H1 (cell line): Measurements from ENCODE around the gene SLC2A4RG. TPM values are rescaled to one million over a fixed set of nuclear protein-coding genes. Genes with fewer than 3 reads are reported as not detected.

Experiments
- CTCF ChIA-PET: fragments of 300-600 bp; sonication (Branson Sonifier 250); formaldehyde crosslinking; loops from one replicate; lab custom pipeline; 2021; ENCODE audit not compliant: partially characterized antibody; lab: Charles Lee
- POLR2A ChIA-PET: fragments of 300-600 bp; sonication (Branson Sonifier 250); formaldehyde crosslinking; loops from one replicate; lab custom pipeline; 2021; ENCODE audit warnings: inconsistent platforms; ENCODE audit not compliant: partially characterized antibody; lab: Charles Lee
- DNase-seq, 2 experiments: peaks; one replicate each; pipeline versions ENCODE4 v3.0.0 to v3.0.0-alpha.2; 2010 to 2022; ENCODE audit warnings: low spot score in 2 of 2, low read depth in 1 of 2, mixed read lengths in 1 of 2
- FAIRE-seq: peaks from 2 replicates; lab custom pipeline; 2011; peaks lifted over from hg19 to GRCh38; lab: Jason Lieb, UNC
- H2AFZ ChIP-seq: 2 replicates; pipeline ENCODE4 v1.8.1; 2012; ENCODE audit warnings: low read length, inconsistent platforms
- H2AK5ac ChIP-seq: 2 replicates; pipeline ENCODE4 v1.6.1; 2013; ENCODE audit warnings: low read depth, low read length
- H2BK120ac ChIP-seq: replicated peaks from 2 replicates; pipeline ENCODE3; 2013; ENCODE audit warnings: low read depth, low read length, inconsistent platforms
- H2BK12ac ChIP-seq: 2 replicates; pipeline ENCODE4 v1.6.1; 2013; ENCODE audit warnings: low read depth, low read length
- H2BK15ac ChIP-seq: 2 replicates; pipeline ENCODE4 v1.6.1; 2013; ENCODE audit warnings: low read length
- H2BK20ac ChIP-seq: 2 replicates; pipeline ENCODE4 v1.6.1; 2013; ENCODE audit warnings: low read length
- H2BK5ac ChIP-seq: 2 replicates; pipeline ENCODE4 v1.6.1; 2013; ENCODE audit warnings: low read depth, low read length
- H3K14ac ChIP-seq: 2 replicates; pipeline ENCODE4 v1.6.1; 2013; ENCODE audit warnings: inconsistent platforms; ENCODE audit not compliant: insufficient read length
- H3K18ac ChIP-seq: 2 replicates; pipeline ENCODE4 v1.6.1; 2013; ENCODE audit warnings: low read length; ENCODE audit errors: extremely low read depth
- H3K23ac ChIP-seq: 2 replicates; pipeline ENCODE4 v1.6.1; 2013; ENCODE audit warnings: inconsistent platforms; ENCODE audit not compliant: insufficient read length
- H3K23me2 ChIP-seq: 2 replicates; pipeline ENCODE4 v1.6.1; 2013; ENCODE audit warnings: low read depth, low read length
- H3K27ac ChIP-seq: 2 replicates; pipeline ENCODE4 v1.6.1; 2011; ENCODE audit warnings: low read depth, low read length, inconsistent platforms
- H3K27me3 ChIP-seq, 4 experiments: replicated peaks in 1 of 4; 1 replicate in 1 of 4; 2 replicates in 3 of 4; pipeline versions ENCODE4 v1.6.1 to v1.8.1; 2011 to 2013; ENCODE audit warnings: low read length in 3 of 4, mild to moderate bottlenecking in 3 of 4, inconsistent platforms in 2 of 4, mixed read lengths in 2 of 4, moderate library complexity in 1 of 4; ENCODE audit not compliant: control insufficient read depth in 3 of 4, insufficient read depth in 3 of 4; ENCODE audit errors: extremely low read depth in 1 of 4
- H3K36me3 ChIP-seq, 4 experiments: 2 replicates each; pipeline versions ENCODE4 v1.6.1 to v1.8.1; 2011 to 2013; ENCODE audit warnings: mild to moderate bottlenecking in 4 of 4, low read length in 3 of 4, moderate library complexity in 2 of 4, control low read depth in 1 of 4, inconsistent platforms in 1 of 4; ENCODE audit not compliant: insufficient read depth in 4 of 4, control insufficient read depth in 2 of 4
- H3K4ac ChIP-seq: replicated peaks from 2 replicates; pipeline ENCODE3; 2013; ENCODE audit warnings: low read length, low read depth, mixed read lengths, inconsistent platforms; ENCODE audit not compliant: insufficient read length
- H3K4me1 ChIP-seq, 4 experiments: replicated peaks in 1 of 4; 1 replicate in 1 of 4; 2 replicates in 3 of 4; pipeline versions ENCODE4 v1.6.1 to v1.8.1; 2011 to 2013; ENCODE audit warnings: low read length in 3 of 4, inconsistent platforms in 2 of 4, mixed read lengths in 1 of 4; ENCODE audit not compliant: insufficient read depth in 4 of 4, control insufficient read depth in 3 of 4
- H3K4me2 ChIP-seq, 2 experiments: 2 replicates each; pipeline versions ENCODE4 v1.6.1 to v1.8.1; 2011 to 2013; ENCODE audit warnings: low read depth in 2 of 2, low read length in 2 of 2, control low read depth in 1 of 2, inconsistent platforms in 1 of 2, mild to moderate bottlenecking in 1 of 2; ENCODE audit not compliant: insufficient read depth in 1 of 2
- H3K4me3 ChIP-seq, 4 experiments: fragments of 200-600, 300-600 bp in 1 of 4; sonication (generic), shearing (Covaris generic), sonication (Bioruptor Twin) in 1 of 4; 2 replicates each; pipeline versions ENCODE4 v1.5.1 to v1.8.1; 2011 to 2016; ENCODE audit warnings: low read length in 4 of 4, low read depth in 3 of 4, control low read depth in 2 of 4, inconsistent platforms in 2 of 4, mild to moderate bottlenecking in 2 of 4, mixed read lengths in 1 of 4, moderate library complexity in 1 of 4; ENCODE audit not compliant: insufficient read depth in 2 of 4; ENCODE audit errors: extremely low read depth in 1 of 4
- H3K56ac ChIP-seq: replicated peaks from 2 replicates; pipeline ENCODE3; 2013; ENCODE audit warnings: low read depth, mild to moderate bottlenecking, mixed read lengths, low read length, inconsistent platforms; ENCODE audit not compliant: insufficient read length
- H3K79me1 ChIP-seq: 2 replicates; pipeline ENCODE4 v1.6.1; 2013; ENCODE audit warnings: low read depth, low read length, control low read depth
- H3K79me2 ChIP-seq, 2 experiments: 2 replicates each; pipeline versions ENCODE4 v1.6.1 to v1.8.1; 2012 to 2013; ENCODE audit warnings: low read length in 2 of 2, mild to moderate bottlenecking in 2 of 2, inconsistent platforms in 1 of 2; ENCODE audit not compliant: insufficient read depth in 2 of 2, control insufficient read depth in 1 of 2
- H3K9ac ChIP-seq, 4 experiments: replicated peaks in 1 of 4; 1 replicate in 1 of 4; 2 replicates in 3 of 4; pipeline versions ENCODE4 v1.6.1 to v1.8.1; 2011 to 2013; ENCODE audit warnings: low read depth in 3 of 4, low read length in 3 of 4, control low read depth in 2 of 4, mild to moderate bottlenecking in 2 of 4, moderate library complexity in 2 of 4, inconsistent platforms in 1 of 4; ENCODE audit errors: extremely low read depth in 1 of 4
- H3K9me3 ChIP-seq, 2 experiments: 2 replicates each; pipeline versions ENCODE4 v1.6.1 to v1.8.1; 2012 to 2013; ENCODE audit warnings: mild to moderate bottlenecking in 2 of 2, moderate library complexity in 2 of 2, control low read depth in 1 of 2, inconsistent platforms in 1 of 2, low read depth in 1 of 2, low read length in 1 of 2, mixed read lengths in 1 of 2; ENCODE audit not compliant: insufficient read depth in 2 of 2
- H4K20me1 ChIP-seq, 2 experiments: replicated peaks in 1 of 2; 2 replicates each; pipeline versions ENCODE3 to v1.8.1; 2011 to 2013; ENCODE audit warnings: inconsistent platforms in 2 of 2, low read length in 2 of 2, mild to moderate bottlenecking in 1 of 2; ENCODE audit not compliant: insufficient read depth in 2 of 2, control insufficient read depth in 1 of 2
- H4K5ac ChIP-seq: 2 replicates; pipeline ENCODE4 v1.6.1; 2013; ENCODE audit warnings: low read length, low read depth, mixed read lengths, inconsistent platforms; ENCODE audit not compliant: insufficient read length
- H4K8ac ChIP-seq: 2 replicates; pipeline ENCODE4 v1.8.0; 2013; ENCODE audit warnings: mild to moderate bottlenecking, moderate library complexity, low read length, inconsistent platforms; ENCODE audit not compliant: insufficient read depth; ENCODE audit errors: extremely low read depth
- H4K91ac ChIP-seq: replicated peaks from 2 replicates; pipeline ENCODE3; 2013; ENCODE audit warnings: low read length, mixed read lengths, inconsistent platforms; ENCODE audit not compliant: insufficient read length
- ATF2 ChIP-seq: IDR thresholded peaks from 2 replicates; pipeline ENCODE4 v1.6.1; 2012; ENCODE audit warnings: low read length, inconsistent platforms
- ATF3 ChIP-seq: IDR thresholded peaks from 2 replicates; pipeline ENCODE4 v1.6.1; 2011; ENCODE audit warnings: low read depth, mild to moderate bottlenecking, low read length; ENCODE audit not compliant: insufficient read depth
- BRCA1 ChIP-seq: IDR thresholded peaks from 2 replicates; pipeline ENCODE4 v1.6.1; 2012; ENCODE audit warnings: low read depth, low read length, improper control_type of control experiment
- CBX8 ChIP-seq: fragments of 300-800, 300-1000 bp; sonication (generic); IDR thresholded peaks from 2 replicates; pipeline ENCODE4 v1.7.1; 2016; ENCODE audit warnings: low read depth, low read length, borderline replicate concordance
- EZH2 ChIP-seq: fragments of 200-600 bp; sonication (generic); IDR thresholded peaks from 2 replicates; pipeline ENCODE4 v1.7.1; 2012; ENCODE audit warnings: low read depth, mild to moderate bottlenecking, moderate library complexity, low read length, inconsistent platforms; ENCODE audit not compliant: severe bottlenecking
- POLR2AphosphoS5 ChIP-seq: IDR thresholded peaks from 2 replicates; pipeline ENCODE4 v1.6.1; 2011; ENCODE audit warnings: low read depth, low read length
- POU5F1 ChIP-seq: IDR thresholded peaks from 2 replicates; pipeline ENCODE4 v1.6.1; 2011; ENCODE audit warnings: low read depth, mild to moderate bottlenecking, low read length, moderate library complexity
- RXRA ChIP-seq: IDR thresholded peaks from 2 replicates; pipeline ENCODE4 v1.6.1; 2011; ENCODE audit warnings: low read depth, mild to moderate bottlenecking, low read length, moderate library complexity; ENCODE audit not compliant: insufficient read depth
- SIRT6 ChIP-seq: IDR thresholded peaks from one replicate; pipeline ENCODE4 v1.7.1; 2012; ENCODE audit warnings: low read length, inconsistent platforms
- SIX5 ChIP-seq: IDR thresholded peaks from 2 replicates; pipeline ENCODE4 v1.6.1; 2011; ENCODE audit warnings: mild to moderate bottlenecking, low read depth, low read length
- SP2 ChIP-seq: IDR thresholded peaks from 2 replicates; pipeline ENCODE4 v1.6.1; 2012; ENCODE audit warnings: mild to moderate bottlenecking, low read length, inconsistent platforms
- SRF ChIP-seq: IDR thresholded peaks from 2 replicates; pipeline ENCODE4 v1.6.1; 2011; ENCODE audit warnings: mild to moderate bottlenecking, low read depth, low read length, moderate library complexity
- TCF12 ChIP-seq: IDR thresholded peaks from 2 replicates; pipeline ENCODE4 v1.6.1; 2011; ENCODE audit warnings: low read depth, mild to moderate bottlenecking, low read length
- WGBS, 2 experiments: shearing (Covaris generic) in 1 of 2; methylation state at CpG; one replicate each; pipeline versions ENCODE4 v1.1.6 to v1.1.7; 2013 to 2015; ENCODE audit warnings: low lambda C conversion rate in 2 of 2, mixed read lengths in 2 of 2, inconsistent platforms in 1 of 2, low coverage in 1 of 2, missing lambda C conversion rate in 1 of 2; ENCODE audit not compliant: insufficient replicate concordance in 2 of 2, insufficient coverage in 1 of 2, insufficient read length in 1 of 2; ENCODE audit errors: extremely low coverage in 1 of 2, missing lambda C conversion rate in 1 of 2; 5-methylcytosine and 5-hydroxymethylcytosine counted together
- polyA plus RNA-seq, 7 experiments: library from polyadenylated mRNA; depleted of rRNA in 3 of 7; stranded (reverse) in 5 of 7; unstranded in 2 of 7; fragments of >200 nt in 5 of 7; fragments of 200-250 nt in 2 of 7; gene quantifications; 1 replicate in 5 of 7; 2 replicates in 1 of 7; 4 replicates in 1 of 7; pipeline versions ENCODE4 v1.2.1 to v1.2.3, GENCODE V29; 2011 to 2013; ENCODE audit warnings: missing spikeins in 2 of 7, mixed read lengths in 2 of 7
- total RNA-seq: library from RNA; stranded (reverse); fragmentation: NEBNext Ultra II Directional; extraction: Animal tissue kit (Norgen Biotek cat#: 25700); gene quantifications from 2 replicates; pipeline ENCODE4 v1.2.1, GENCODE V29; 2021

Gene SLC2A4RG
- total and polyA plus RNA-seq, 2 of the 8 experiments (the other 6 are each of a cell fraction or from before 2014, with no cell fraction given) = 15.9 to 29.1 TPM

- no peak overlapping the region for H3K23ac ChIP-seq
- H3K36me3 ChIP-seq = peaks cover 3 to 16% (median 8%) of the 10 kb centered on the region in 4 experiments; a peak in 5 of 8 replicates
- H2AFZ ChIP-seq = no peak overlapping the region
- DNase-seq = no peak
- no peak overlapping the region for H4K91ac ChIP-seq
- peaks cover 5% of the 10 kb centered on the region; the same call in 1 of the 2 replicates for H3K23me2 ChIP-seq
- no peak overlapping the region for H2BK12ac ChIP-seq
- H3K4me1 ChIP-seq = peaks cover 0 to 12% (median 6%) of the 10 kb centered on the region in 4 experiments; a peak in 4 of 7 replicates
- no peak overlapping the region for H3K56ac ChIP-seq
- no peak overlapping the region for H3K4me3 ChIP-seq
- WGBS, 2 experiments = 78% methylated on average over 4 of the region's 5 CpGs; no CpG with 5 or more reads in 1 of the 2 experiments
- H2BK120ac ChIP-seq = no peak overlapping the region
- 0 out of 4 replicates have a peak, but pooled peaks cover 0 to under 1% of the 10 kb centered on the region in 2 experiments for H3K79me2 ChIP-seq
- H2BK5ac ChIP-seq = no peak overlapping the region
- H2BK20ac ChIP-seq = no peak overlapping the region
- ChIA-PET POLR2A (interaction anchor here (1.3 to 4.1 kb wide), 5 partner anchors 10 to 43 kb away, joined by 3 to 18 read pairs (median 15); partner anchors contain the start of genes RTEL1 and SLC2A4RG), CTCF (no interaction called here)
- H3K14ac ChIP-seq = no peak overlapping the region
- no peak overlapping the region for H3K4me2 ChIP-seq
- peaks cover 2 to 15% of the 10 kb centered on the region in 2 experiments for H4K20me1 ChIP-seq
- no peak overlapping the region for H4K5ac ChIP-seq
- H4K8ac ChIP-seq = no peak overlapping the region
- H3K9me3 ChIP-seq = no peaks in the 10 kb centered on the region
- no peak overlapping the region for H2AK5ac ChIP-seq
- no peak overlapping the region for H2BK15ac ChIP-seq
- no peak overlapping the region for H3K18ac ChIP-seq
- 0 out of 2 replicates have a peak, but pooled peaks cover 3% of the 10 kb centered on the region for H3K79me1 ChIP-seq
- no peaks in the 10 kb centered on the region for H3K27me3 ChIP-seq
- FAIRE-seq = no peak
- H3K4ac ChIP-seq = no peak overlapping the region
- no peak overlapping the region for H3K27ac ChIP-seq
- H3K9ac ChIP-seq = no peak overlapping the region
- no peak for TF ChIP-seq SP2
- TF ChIP-seq BRCA1 = no peak
- no peak for TF ChIP-seq RXRA
- no peak for TF ChIP-seq ATF3
- no peak for TF ChIP-seq TCF12
- no peak for TF ChIP-seq POU5F1
- TF ChIP-seq EZH2 = no peak
- TF ChIP-seq POLR2AphosphoS5 = no peak
- no peak for TF ChIP-seq SIRT6
- no peak for TF ChIP-seq CBX8
- no peak for TF ChIP-seq SRF
- no peak for TF ChIP-seq SIX5
- TF ChIP-seq ATF2 = no peak
Observed at GRCh38 chr20:63701051-63701328, 38.6 kb upstream of the SLC2A4RG start.
